Hepatocyte (in vitro differentiated cells): ENCODE results near the gene CCDC120.

Experiments
- EZH2 ChIP-seq: fragments of 200-600 bp; sonication (generic); IDR thresholded peaks from 2 replicates; pipeline ENCODE4 v1.6.1; 2016; ENCODE audit warnings: antibody characterized with exemption, mild to moderate bottlenecking, borderline replicate concordance
- TF ChIP-seq, protein P1 (sequence below): fragments of 200-600 bp; sonication (generic); IDR thresholded peaks from 2 replicates; pipeline ENCODE4 v1.5.1; 2016; ENCODE audit warnings: antibody characterized with exemption, mild to moderate bottlenecking; ENCODE audit not compliant: poor library complexity

DNA sequence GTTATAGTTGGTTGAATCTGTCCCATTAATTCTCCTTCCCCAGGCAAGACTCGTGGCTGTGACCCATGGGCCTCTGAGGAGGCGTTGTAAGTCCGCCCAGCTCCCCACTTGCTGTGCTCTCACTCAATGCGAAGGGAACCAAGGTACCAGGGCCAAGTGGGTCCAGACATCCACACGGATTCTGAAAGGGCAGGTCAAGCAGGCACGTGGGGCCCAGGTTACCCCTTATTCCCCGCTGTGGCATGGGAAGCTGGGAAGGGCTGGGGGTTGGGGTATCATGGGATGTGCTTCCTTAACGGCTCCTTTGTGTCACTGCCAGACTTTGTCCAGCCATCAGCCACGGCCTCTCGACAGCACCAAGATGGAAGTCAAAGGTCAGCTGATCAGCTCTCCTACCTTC is 3.1 kb downstream of the CCDC120 start:
- TF ChIP-seq, protein P1, sequence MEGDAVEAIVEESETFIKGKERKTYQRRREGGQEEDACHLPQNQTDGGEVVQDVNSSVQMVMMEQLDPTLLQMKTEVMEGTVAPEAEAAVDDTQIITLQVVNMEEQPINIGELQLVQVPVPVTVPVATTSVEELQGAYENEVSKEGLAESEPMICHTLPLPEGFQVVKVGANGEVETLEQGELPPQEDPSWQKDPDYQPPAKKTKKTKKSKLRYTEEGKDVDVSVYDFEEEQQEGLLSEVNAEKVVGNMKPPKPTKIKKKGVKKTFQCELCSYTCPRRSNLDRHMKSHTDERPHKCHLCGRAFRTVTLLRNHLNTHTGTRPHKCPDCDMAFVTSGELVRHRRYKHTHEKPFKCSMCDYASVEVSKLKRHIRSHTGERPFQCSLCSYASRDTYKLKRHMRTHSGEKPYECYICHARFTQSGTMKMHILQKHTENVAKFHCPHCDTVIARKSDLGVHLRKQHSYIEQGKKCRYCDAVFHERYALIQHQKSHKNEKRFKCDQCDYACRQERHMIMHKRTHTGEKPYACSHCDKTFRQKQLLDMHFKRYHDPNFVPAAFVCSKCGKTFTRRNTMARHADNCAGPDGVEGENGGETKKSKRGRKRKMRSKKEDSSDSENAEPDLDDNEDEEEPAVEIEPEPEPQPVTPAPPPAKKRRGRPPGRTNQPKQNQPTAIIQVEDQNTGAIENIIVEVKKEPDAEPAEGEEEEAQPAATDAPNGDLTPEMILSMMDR: no peak
- no peak for TF ChIP-seq EZH2
